ENCODE measurements around the gene RAMACL. TPM values are rescaled to one million over a fixed set of nuclear protein-coding genes. Genes with fewer than 3 reads are reported as not detected.

The RAMACL gene
- total and polyA plus RNA-seq, 2 donors (not counting 1 experiment from before 2014, with no cell fraction given), result 2.7 TPM; not detected in 1

GRCh38 chr6:166542580-166542912, 43.9 kb downstream of the RAMACL start:
- WGBS (ENCODE audit: insufficient coverage), result no CpG with 5 or more reads among the region's 4 CpGs
- Histone ChIP-seq H3K9ac (ENCODE audit: low read length) (no peak overlapping the region), H3K4me2 (replicated peaks; ENCODE audit: low read depth, low read length, poor library complexity, severe bottlenecking) (no peak overlapping the region), H3K79me2 (ENCODE audit: control insufficient read depth, insufficient read depth, low read length) (no peaks in the 10 kb centered on the region), H3K27me3 (replicated peaks in 1 of 4; ENCODE audit: control extremely low read depth in 1 of 4, control insufficient read depth in 3 of 4, insufficient read depth in 4 of 4, low read length in 3 of 4) (no peaks in the 10 kb centered on the region), H3K4me1 (ENCODE audit: control insufficient read depth in 2 of 2, insufficient read depth in 2 of 2, low read length in 2 of 2) (peaks cover 5 to 18% of the 10 kb centered on the region in 2 donors), H3K36me3 (replicated peaks in 1 of 2; ENCODE audit: control extremely low read depth in 1 of 2, control insufficient read depth in 1 of 2, extremely low read depth in 1 of 2, insufficient read depth in 2 of 2, low read length in 1 of 2) (no peaks in the 10 kb centered on the region), H3K9me3 (ENCODE audit: control extremely low read depth in 1 of 3, control insufficient read depth in 2 of 3, insufficient read depth in 1 of 3, low read length in 2 of 3) (no peaks in the 10 kb centered on the region), H3K27ac (ENCODE audit: low read length in 2 of 2) (no peak overlapping the region), H3K4me3 (ENCODE audit: control extremely low read depth in 1 of 5, extremely low read depth in 1 of 5, insufficient read depth in 1 of 5, low read depth in 2 of 5, low read length in 4 of 5) (no peak overlapping the region), H2AFZ (ENCODE audit: insufficient read depth, low read depth, low read length, poor library complexity, severe bottlenecking) (no peak overlapping the region), H4K20me1 (ENCODE audit: control insufficient read depth, insufficient read depth, low read length, poor library complexity, severe bottlenecking) (no peaks in the 10 kb centered on the region)
- DNase-seq, result no peak
- no peaks in the 10 kb centered on the region for H3K27me3 Mint-ChIP-seq
- H3K9me3 Mint-ChIP-seq (ENCODE audit: insufficient read depth), result no peaks in the 10 kb centered on the region
- H3K27ac Mint-ChIP-seq, result no peak overlapping the region
- no peak for ATAC-seq (ENCODE audit: low read depth)
- ChIA-PET POLR2A (no interaction called here), CTCF (no interaction called here)
- TF ChIP-seq EZH2 (IDR thresholded peaks at IDR 0.05; ENCODE audit: borderline replicate concordance, insufficient read depth, low read depth, low read length, poor library complexity, severe bottlenecking) (no peak), CTCF (IDR thresholded peaks at IDR 0.05) (no peak)
- H3K4me3 Mint-ChIP-seq, result no peak overlapping the region
- intact Hi-C loops (cut with micrococcal nuclease), result no loop called here
- H3K4me1 Mint-ChIP-seq, result peaks cover 22% of the 10 kb centered on the region

- Histone ChIP-seq H3K27me3 (replicated peaks in 1 of 4; ENCODE audit: control extremely low read depth in 1 of 4, control insufficient read depth in 3 of 4, insufficient read depth in 4 of 4, low read length in 3 of 4) (no peaks in the 10 kb centered on the region), H3K9me3 (ENCODE audit: control extremely low read depth in 1 of 3, control insufficient read depth in 2 of 3, insufficient read depth in 1 of 3, low read length in 2 of 3) (no peaks in the 10 kb centered on the region), H4K20me1 (ENCODE audit: control insufficient read depth, insufficient read depth, low read length, poor library complexity, severe bottlenecking) (no peaks in the 10 kb centered on the region), H3K79me2 (ENCODE audit: control insufficient read depth, insufficient read depth, low read length) (no peaks in the 10 kb centered on the region), H3K9ac (ENCODE audit: low read length) (peak overlapping the region; percentile 61), H2AFZ (ENCODE audit: insufficient read depth, low read depth, low read length, poor library complexity, severe bottlenecking) (peak overlapping the region; percentile 36), H3K4me2 (replicated peaks; ENCODE audit: low read depth, low read length, poor library complexity, severe bottlenecking) (peak overlapping the region; percentile 69), H3K4me3 (ENCODE audit: control extremely low read depth in 1 of 5, extremely low read depth in 1 of 5, insufficient read depth in 1 of 5, low read depth in 2 of 5, low read length in 4 of 5) (peak overlapping the region in 4 of 5 experiments; percentile 25 to 55 (median 42)), H3K36me3 (replicated peaks in 1 of 2; ENCODE audit: control extremely low read depth in 1 of 2, control insufficient read depth in 1 of 2, extremely low read depth in 1 of 2, insufficient read depth in 2 of 2, low read length in 1 of 2) (no peaks in the 10 kb centered on the region), H3K27ac (ENCODE audit: low read length in 2 of 2) (peak overlapping the region; percentile 59 to 73), H3K4me1 (ENCODE audit: control insufficient read depth in 2 of 2, insufficient read depth in 2 of 2, low read length in 2 of 2) (peaks cover 5 to 18% of the 10 kb centered on the region in 2 donors)
- peak overlapping the region; percentile 90 for H3K27ac Mint-ChIP-seq
- WGBS (ENCODE audit: insufficient coverage), result 88% methylated on average over 9 of the region's 12 CpGs
- intact Hi-C loops (cut with micrococcal nuclease), result loop anchor here (1.0 kb wide), 2 partner anchors 30 to 85 kb away; partner anchors contain the start of gene RPS6KA2
- no peaks in the 10 kb centered on the region for H3K27me3 Mint-ChIP-seq
- no peak for TF ChIP-seq EZH2 (IDR thresholded peaks at IDR 0.05; ENCODE audit: borderline replicate concordance, insufficient read depth, low read depth, low read length, poor library complexity, severe bottlenecking)
- TF ChIP-seq CTCF (IDR thresholded peaks at IDR 0.05), result no peak
- ATAC-seq (ENCODE audit: low read depth) (no peak), DNase-seq (peak; percentile 39)
- ChIA-PET CTCF (interaction anchor here (2.3 kb wide), 1 partner anchor 30 kb away, joined by 8 read pairs; no protein-coding TSS in a partner anchor), POLR2A (interaction anchor here (0.6 kb wide), 1 partner anchor 15 kb away, joined by 3 read pairs; no protein-coding TSS in a partner anchor)
- peaks cover 22% of the 10 kb centered on the region for H3K4me1 Mint-ChIP-seq
- peak overlapping the region; percentile 83 for H3K4me3 Mint-ChIP-seq
- no peaks in the 10 kb centered on the region for H3K9me3 Mint-ChIP-seq (ENCODE audit: insufficient read depth)
Measured at GRCh38 chr6:166541876-166542579, 44.5 kb downstream of the RAMACL start.
